OCI-LY7 (cell line): ENCODE measurements around the gene PITPNB. TPM values are rescaled to one million over a fixed set of nuclear protein-coding genes. Genes with fewer than 3 reads are reported as not detected.

Experiments
- BruUV-seq: library from RNA; stranded (reverse); fragments of 400-500 nt; replicated peaks from 2 replicates; lab custom pipeline; 2021; lab: Mats Ljungman, UMichigan
- CTCF ChIA-PET: fragments of 300-600 bp; sonication (Branson Sonifier 250); formaldehyde crosslinking; loops from one replicate; lab custom pipeline; 2022; ENCODE audit warnings: antibody characterized with exemption; ENCODE audit not compliant: unreplicated experiment; lab: Charles Lee
- POLR2A ChIA-PET: fragments of 300-600 bp; sonication (Branson Sonifier 250); formaldehyde crosslinking; loops from one replicate; lab custom pipeline; 2022; ENCODE audit warnings: antibody characterized with exemption; lab: Charles Lee
- DNase-seq: peaks from one replicate; pipeline ENCODE4 v3.0.0-alpha.2; 2015; ENCODE audit warnings: low spot score
- H2AFZ ChIP-seq: fragments of 200-600 bp; sonication (generic), shearing (Covaris generic); 2 replicates; pipeline ENCODE4 v1.6.1; 2014; ENCODE audit warnings: mild to moderate bottlenecking, antibody characterized with exemption, low read length, moderate library complexity
- H3K27ac ChIP-seq: fragments of 200-600 bp; sonication (generic); 2 replicates; pipeline ENCODE4 v1.5.1; 2014; ENCODE audit warnings: mixed run types, low read depth, mild to moderate bottlenecking, moderate library complexity, low read length, inconsistent platforms; ENCODE audit not compliant: poor library complexity, severe bottlenecking
- H3K36me3 ChIP-seq: fragments of 200-600 bp; sonication (generic); 2 replicates; pipeline ENCODE4 v1.6.1; 2014; ENCODE audit warnings: mild to moderate bottlenecking, antibody characterized with exemption, low read length, moderate library complexity, mixed read lengths; ENCODE audit not compliant: insufficient read depth
- H3K4me1 ChIP-seq: fragments of 200-600 bp; sonication (generic); 2 replicates; pipeline ENCODE4 v1.5.1; 2014; ENCODE audit warnings: mild to moderate bottlenecking, low read length; ENCODE audit not compliant: insufficient read depth, poor library complexity, severe bottlenecking
- H3K4me2 ChIP-seq: fragments of 200-600 bp; sonication (generic); 2 replicates; pipeline ENCODE4 v1.6.1; 2014; ENCODE audit warnings: mild to moderate bottlenecking, low read length
- H3K4me3 ChIP-seq: fragments of 200-600 bp; sonication (generic); 2 replicates; pipeline ENCODE4 v1.5.1; 2014; ENCODE audit warnings: mild to moderate bottlenecking, low read depth, low read length; ENCODE audit not compliant: poor library complexity, severe bottlenecking
- H3K79me2 ChIP-seq: fragments of 200-600 bp; sonication (generic); 2 replicates; pipeline ENCODE4 v1.6.1; 2016; ENCODE audit warnings: low read depth, mild to moderate bottlenecking, low read length, moderate library complexity, mixed read lengths; ENCODE audit not compliant: insufficient read depth
- H3K9me2 ChIP-seq: fragments of 200-600 bp; sonication (generic); 2 replicates; pipeline ENCODE4 v1.6.1; 2016; ENCODE audit warnings: mild to moderate bottlenecking, low read length, mixed read lengths; ENCODE audit not compliant: insufficient read depth
- H3K9me3 ChIP-seq: fragments of 200-600 bp; sonication (generic); 2 replicates; pipeline ENCODE4 v1.6.1; 2014; ENCODE audit warnings: mild to moderate bottlenecking, mixed run types, low read length, mixed read lengths
- H4K20me1 ChIP-seq: fragments of 200-600 bp; sonication (generic); 2 replicates; pipeline ENCODE4 v1.6.1; 2014; ENCODE audit warnings: mild to moderate bottlenecking, antibody characterized with exemption, low read length, moderate library complexity, mixed read lengths; ENCODE audit not compliant: insufficient read depth
- CTCF ChIP-seq: fragments of 200-600 bp; sonication (generic); conservative IDR thresholded peaks from 2 replicates; pipeline ENCODE4 v1.5.1; 2014; ENCODE audit warnings: mild to moderate bottlenecking, antibody characterized with exemption, low read length, moderate library complexity, mixed read lengths
- EZH2phosphoT487 ChIP-seq: fragments of 200-600 bp; sonication (generic); IDR thresholded peaks from 2 replicates; pipeline ENCODE4 v1.6.1; 2018; ENCODE audit warnings: low read depth, borderline replicate concordance, mild to moderate bottlenecking, mixed run types, antibody characterized with exemption, low read length, moderate library complexity, mixed read lengths
- intact Hi-C: fragments of 100-400 bp; cut with micrococcal nuclease; formaldehyde crosslinking; loops from one replicate; pipeline ENCODE4 v1.10.0; 2022; ENCODE audit not compliant: unreplicated experiment
- total RNA-seq, 2 experiments: library from RNA; depleted of rRNA in 1 of 2; stranded (reverse); fragments of >200 nt in 1 of 2; shearing (Covaris generic) in 1 of 2; gene quantifications; 2 replicates each; pipeline ENCODE4 v1.2.3, GENCODE V29; 2014 to 2022

Gene PITPNB
- total RNA-seq, 2 experiments from 2014 or later, result 21.8 to 97.4 TPM

DNA sequence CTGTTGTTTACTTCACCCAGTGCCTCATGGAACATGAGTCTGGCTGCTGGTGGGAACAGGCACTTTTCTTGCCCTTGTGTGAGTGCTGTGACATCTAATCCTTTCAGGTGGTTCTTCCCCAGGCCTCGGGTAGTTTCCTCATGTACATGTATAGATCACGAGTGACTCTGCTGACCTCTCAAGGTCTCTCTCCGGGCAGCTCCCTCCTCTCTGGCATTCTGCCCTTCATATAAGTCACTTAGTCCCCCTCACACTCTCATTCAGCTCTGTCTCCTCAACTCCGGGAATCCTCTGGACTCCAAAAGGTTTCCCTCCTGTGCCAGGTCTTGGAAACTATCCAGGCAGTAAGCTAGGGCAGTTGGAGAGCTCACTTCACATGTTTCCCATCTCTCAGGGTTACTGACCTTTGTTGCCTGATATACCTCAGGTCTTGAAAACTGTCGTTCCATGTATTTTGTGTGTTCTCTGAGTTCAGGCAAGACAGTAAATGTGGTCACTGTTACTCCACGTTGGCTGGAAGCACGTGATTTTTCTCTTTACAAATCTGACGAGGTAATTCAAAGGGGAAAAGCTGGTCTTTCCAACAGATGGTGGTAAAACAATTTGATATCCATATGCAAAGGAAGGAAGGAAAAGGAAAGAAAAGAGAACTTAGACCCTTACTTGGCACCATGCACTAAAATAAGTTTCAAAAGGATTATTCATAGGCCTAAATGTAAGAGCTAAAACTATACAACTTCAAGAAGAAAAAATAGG is 40.5 kb upstream of the PITPNB start:
- Histone ChIP-seq H3K4me3 (no peak overlapping the region), H3K79me2 (no peaks in the 10 kb centered on the region), H3K36me3 (no peaks in the 10 kb centered on the region), H2AFZ (no peak overlapping the region), H3K4me2 (no peak overlapping the region), H3K9me3 (peaks cover 5% of the 10 kb centered on the region), H3K4me1 (no peaks in the 10 kb centered on the region), H3K27ac (no peak overlapping the region), H3K9me2 (no peaks in the 10 kb centered on the region), H4K20me1 (no peaks in the 10 kb centered on the region; the same call in 1 of the 2 replicates)
- ChIA-PET CTCF (no interaction called here), POLR2A (interaction anchor here (0.9 kb wide), 1 partner anchor 15 kb away, joined by 4 read pairs; no protein-coding TSS in a partner anchor)
- no peak for DNase-seq
- intact Hi-C loops, result no loop called here
- no TSS peak for BruUV-seq
- TF ChIP-seq EZH2phosphoT487, result no peak
- TF ChIP-seq CTCF, result no peak

DNA sequence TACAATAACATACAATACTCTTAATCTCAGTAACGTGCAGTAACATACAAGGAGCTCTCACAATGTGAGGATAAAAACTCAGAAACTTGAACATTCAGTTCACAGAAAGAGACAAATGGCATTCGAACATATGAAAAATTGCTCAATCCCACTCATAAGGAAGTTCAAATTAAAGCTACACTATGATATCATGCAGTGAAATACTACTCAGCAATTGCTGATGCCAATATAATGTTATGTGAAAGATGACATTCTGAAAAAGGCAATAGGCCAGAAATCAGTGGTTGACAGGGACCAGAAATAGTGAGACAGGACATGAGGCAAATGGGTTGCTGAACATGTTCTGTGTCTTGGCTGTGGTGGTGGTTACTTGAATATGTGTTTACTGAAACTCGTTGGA is 33.7 kb upstream of the PITPNB start:
- POLR2A ChIA-PET, result no interaction called here
- peaks cover 5% of the 10 kb centered on the region for H3K9me3 ChIP-seq
- H3K9me2 ChIP-seq, result no peaks in the 10 kb centered on the region
- H3K4me3 ChIP-seq, result no peak overlapping the region
- BruUV-seq, result no TSS peak
- no peak for DNase-seq
- H3K79me2 ChIP-seq, result no peaks in the 10 kb centered on the region
- CTCF ChIA-PET, result no interaction called here
- no peaks in the 10 kb centered on the region; the same call in 1 of the 2 replicates for H4K20me1 ChIP-seq
- no peak for TF ChIP-seq EZH2phosphoT487
- TF ChIP-seq CTCF, result no peak
- no peaks in the 10 kb centered on the region for H3K36me3 ChIP-seq
- no peaks in the 10 kb centered on the region for H3K4me1 ChIP-seq
- intact Hi-C loops, result loop anchor here (5.0 kb wide), 1 partner anchor 750 kb away; no protein-coding TSS in a partner anchor
- H3K27ac ChIP-seq, result no peak overlapping the region
- no peak overlapping the region for H2AFZ ChIP-seq
- H3K4me2 ChIP-seq, result no peak overlapping the region

DNA sequence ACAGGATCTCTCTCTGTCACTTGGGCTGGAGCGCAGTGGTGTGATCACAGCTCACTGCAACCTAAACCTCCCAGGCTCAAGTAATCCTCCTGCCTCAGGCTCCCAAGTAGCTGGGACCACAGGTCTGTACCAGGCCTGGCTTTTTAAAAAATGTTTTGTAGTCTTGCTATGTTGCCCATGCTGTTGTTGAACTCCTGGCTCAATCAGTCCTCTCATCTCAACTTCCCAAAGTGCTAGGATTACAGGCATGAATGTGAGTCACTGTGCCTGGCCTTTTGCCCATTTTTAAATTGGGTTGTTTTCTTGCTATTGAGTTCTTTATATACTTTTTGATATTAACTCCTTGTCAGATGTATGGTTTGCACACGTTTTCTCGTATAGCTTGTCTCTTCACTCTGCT is 33.0 kb upstream of the PITPNB start:
- Histone ChIP-seq H3K4me3 (no peak overlapping the region), H4K20me1 (no peaks in the 10 kb centered on the region; the same call in 1 of the 2 replicates), H3K9me3 (peaks cover under 1% of the 10 kb centered on the region), H3K9me2 (no peaks in the 10 kb centered on the region), H3K4me1 (no peaks in the 10 kb centered on the region), H3K4me2 (no peak overlapping the region), H3K27ac (no peak overlapping the region), H2AFZ (no peak overlapping the region), H3K79me2 (no peaks in the 10 kb centered on the region), H3K36me3 (no peaks in the 10 kb centered on the region)
- TF ChIP-seq CTCF (no peak), EZH2phosphoT487 (no peak)
- DNase-seq, result no peak
- ChIA-PET CTCF (no interaction called here), POLR2A (no interaction called here)
- no TSS peak for BruUV-seq
- intact Hi-C loops, result loop anchor here (5.0 kb wide), 1 partner anchor 750 kb away; no protein-coding TSS in a partner anchor
